ENCODE results near the gene NFE2L1. TPM values are rescaled to one million over a fixed set of nuclear protein-coding genes. Genes with fewer than 3 reads are reported as not detected.

NFE2L1 gene
- total RNA-seq, 1 donor from 2014 or later = 190 TPM

DNA sequence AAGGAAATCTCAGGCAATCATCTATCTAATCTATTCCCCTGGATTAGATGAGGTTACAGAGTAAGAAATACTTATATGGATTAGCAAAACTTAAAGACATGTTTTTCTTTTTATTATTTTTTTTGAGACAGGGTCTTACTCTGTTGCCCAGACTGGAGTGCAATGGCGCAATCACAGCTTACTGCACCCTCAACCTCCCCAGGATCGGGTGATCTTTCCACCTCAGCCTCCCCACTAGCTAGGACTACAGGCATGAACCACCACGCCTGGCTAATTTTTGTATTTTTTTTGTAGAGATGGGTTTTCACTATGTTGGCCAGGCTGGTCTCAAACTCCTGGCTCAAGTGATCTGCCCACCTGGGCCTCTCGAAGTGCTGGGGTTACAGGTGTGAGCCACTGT, 3.3 kb upstream of the NFE2L1 start:
- TF ChIP-seq, protein P1, sequence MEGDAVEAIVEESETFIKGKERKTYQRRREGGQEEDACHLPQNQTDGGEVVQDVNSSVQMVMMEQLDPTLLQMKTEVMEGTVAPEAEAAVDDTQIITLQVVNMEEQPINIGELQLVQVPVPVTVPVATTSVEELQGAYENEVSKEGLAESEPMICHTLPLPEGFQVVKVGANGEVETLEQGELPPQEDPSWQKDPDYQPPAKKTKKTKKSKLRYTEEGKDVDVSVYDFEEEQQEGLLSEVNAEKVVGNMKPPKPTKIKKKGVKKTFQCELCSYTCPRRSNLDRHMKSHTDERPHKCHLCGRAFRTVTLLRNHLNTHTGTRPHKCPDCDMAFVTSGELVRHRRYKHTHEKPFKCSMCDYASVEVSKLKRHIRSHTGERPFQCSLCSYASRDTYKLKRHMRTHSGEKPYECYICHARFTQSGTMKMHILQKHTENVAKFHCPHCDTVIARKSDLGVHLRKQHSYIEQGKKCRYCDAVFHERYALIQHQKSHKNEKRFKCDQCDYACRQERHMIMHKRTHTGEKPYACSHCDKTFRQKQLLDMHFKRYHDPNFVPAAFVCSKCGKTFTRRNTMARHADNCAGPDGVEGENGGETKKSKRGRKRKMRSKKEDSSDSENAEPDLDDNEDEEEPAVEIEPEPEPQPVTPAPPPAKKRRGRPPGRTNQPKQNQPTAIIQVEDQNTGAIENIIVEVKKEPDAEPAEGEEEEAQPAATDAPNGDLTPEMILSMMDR (IDR thresholded peaks at IDR 0.05; ENCODE audit: partially characterized antibody, unreplicated experiment) = no peak
- Mint-ChIP-seq H3K9me3 (ENCODE audit: unreplicated experiment) (peaks cover 25% of the 10 kb centered on the region), H3K36me3 (ENCODE audit: unreplicated experiment) (peaks cover 4% of the 10 kb centered on the region), H3K4me3 (ENCODE audit: unreplicated experiment) (peak overlapping the region; percentile 99), H3K4me1 (ENCODE audit: low read depth, unreplicated experiment) (peaks cover 32% of the 10 kb centered on the region), H3K27ac (ENCODE audit: unreplicated experiment) (peak overlapping the region; percentile 89), H3K27me3 (ENCODE audit: unreplicated experiment) (peaks cover 17% of the 10 kb centered on the region)
- DNase-seq = no peak

DNA sequence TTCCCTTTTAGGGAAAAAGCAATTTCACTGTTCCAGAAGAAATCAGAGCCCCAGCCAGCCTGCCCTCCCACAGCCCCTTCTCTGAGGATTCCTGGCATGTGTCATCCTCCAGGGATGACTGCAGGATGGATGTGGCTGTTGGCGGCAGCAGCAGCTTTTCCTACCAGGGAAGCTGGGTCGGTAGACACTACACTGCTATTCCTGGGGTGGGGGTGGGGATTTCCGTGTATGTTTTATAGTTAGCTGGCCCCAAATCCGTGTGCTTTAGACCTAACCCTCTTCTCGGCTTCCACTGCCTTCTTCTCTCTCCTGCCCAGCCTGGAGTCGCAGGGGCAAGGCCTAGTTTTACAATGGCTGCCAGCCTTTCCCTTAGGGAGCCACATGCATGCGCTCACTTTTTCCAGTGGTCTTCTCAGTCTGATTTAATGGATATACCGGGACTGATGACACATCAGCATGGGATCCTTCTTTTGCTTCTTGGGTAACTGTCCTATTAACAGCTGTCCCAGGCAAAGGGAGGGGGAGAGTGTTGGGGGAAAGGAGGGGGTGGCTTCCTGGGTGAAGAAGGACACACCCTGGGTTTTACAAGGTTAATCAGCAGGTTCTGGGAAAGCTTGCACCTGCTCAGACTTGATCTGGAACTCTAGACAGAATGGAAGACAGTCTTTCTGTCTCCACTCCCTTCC, 2.7 kb upstream of the NFE2L1 start:
- Mint-ChIP-seq H3K4me3 (ENCODE audit: unreplicated experiment) (peak overlapping the region; percentile 99), H3K36me3 (ENCODE audit: unreplicated experiment) (peaks cover 6% of the 10 kb centered on the region), H3K27ac (ENCODE audit: unreplicated experiment) (peak overlapping the region; percentile 100), H3K9me3 (ENCODE audit: unreplicated experiment) (peaks cover 27% of the 10 kb centered on the region), H3K4me1 (ENCODE audit: low read depth, unreplicated experiment) (peaks cover 37% of the 10 kb centered on the region), H3K27me3 (ENCODE audit: unreplicated experiment) (peaks cover 17% of the 10 kb centered on the region)
- TF ChIP-seq, protein P1 (IDR thresholded peaks at IDR 0.05; ENCODE audit: partially characterized antibody, unreplicated experiment) = no peak
- DNase-seq = no peak

DNA sequence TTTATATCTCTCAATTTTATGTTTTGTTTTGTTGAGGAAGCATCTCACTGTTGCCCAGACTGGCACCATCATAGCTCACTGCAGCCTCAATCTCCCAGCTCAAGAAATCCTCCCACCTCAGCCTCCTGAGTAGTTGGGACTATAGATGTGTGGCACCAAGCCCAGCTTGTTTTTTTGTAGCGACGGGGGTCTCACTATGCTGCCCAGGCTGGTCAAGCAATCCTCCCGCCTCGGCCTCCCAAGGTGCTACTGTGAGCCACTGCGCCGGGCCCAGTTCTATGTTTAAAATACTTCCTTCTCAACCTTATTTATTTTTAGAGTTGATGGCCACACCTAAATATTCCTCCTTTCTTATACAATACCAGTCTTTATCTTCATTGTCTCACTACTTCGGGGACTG, 1.9 kb upstream of the NFE2L1 start:
- peak overlapping the region; percentile 99 for H3K4me3 Mint-ChIP-seq (ENCODE audit: unreplicated experiment)
- peaks cover 41% of the 10 kb centered on the region for H3K4me1 Mint-ChIP-seq (ENCODE audit: low read depth, unreplicated experiment)
- peaks cover 20% of the 10 kb centered on the region for H3K27me3 Mint-ChIP-seq (ENCODE audit: unreplicated experiment)
- peaks cover 9% of the 10 kb centered on the region for H3K36me3 Mint-ChIP-seq (ENCODE audit: unreplicated experiment)
- H3K27ac Mint-ChIP-seq (ENCODE audit: unreplicated experiment) = peak overlapping the region; percentile 100
- peaks cover 29% of the 10 kb centered on the region for H3K9me3 Mint-ChIP-seq (ENCODE audit: unreplicated experiment)
- no peak for DNase-seq
- TF ChIP-seq, protein P1 (IDR thresholded peaks at IDR 0.05; ENCODE audit: partially characterized antibody, unreplicated experiment) = no peak

DNA sequence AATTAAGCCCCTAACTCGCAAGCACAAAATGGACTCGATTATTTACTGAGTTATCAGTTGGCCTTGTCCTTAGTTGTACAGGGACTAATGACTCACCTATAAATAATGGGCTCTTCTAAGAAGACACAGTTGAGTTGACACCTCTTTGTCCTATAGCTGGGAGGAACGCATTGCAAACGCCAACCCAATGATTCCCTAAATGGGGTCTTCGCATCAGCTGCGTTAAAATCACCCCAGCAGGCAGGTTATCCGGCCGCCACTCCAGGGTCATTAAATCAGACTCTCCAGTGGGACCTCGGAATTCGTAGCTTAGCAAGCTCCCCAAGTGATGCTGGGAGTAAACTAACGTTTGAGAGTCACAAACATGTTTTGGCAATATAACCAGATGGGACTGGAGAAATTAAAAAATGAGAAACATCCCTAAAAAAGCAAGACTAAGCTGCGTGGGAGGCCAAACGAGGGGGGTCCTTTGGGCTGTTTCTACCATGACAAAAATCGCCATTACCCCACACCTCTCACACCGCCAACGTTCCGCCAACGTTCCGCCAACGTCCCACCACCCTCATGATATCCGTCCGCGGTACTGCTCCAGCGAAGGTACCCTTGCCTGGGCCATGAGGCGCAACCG, 932 bp upstream of the NFE2L1 start:
- H3K27ac Mint-ChIP-seq (ENCODE audit: unreplicated experiment) = peak overlapping the region; percentile 100
- TF ChIP-seq, protein P1 (IDR thresholded peaks at IDR 0.05; ENCODE audit: partially characterized antibody, unreplicated experiment) = no peak
- DNase-seq = no peak
- H3K4me3 Mint-ChIP-seq (ENCODE audit: unreplicated experiment) = peak overlapping the region; percentile 99
- H3K9me3 Mint-ChIP-seq (ENCODE audit: unreplicated experiment) = peaks cover 29% of the 10 kb centered on the region
- H3K27me3 Mint-ChIP-seq (ENCODE audit: unreplicated experiment) = peaks cover 20% of the 10 kb centered on the region
- peaks cover 9% of the 10 kb centered on the region for H3K36me3 Mint-ChIP-seq (ENCODE audit: unreplicated experiment)
- peaks cover 49% of the 10 kb centered on the region for H3K4me1 Mint-ChIP-seq (ENCODE audit: low read depth, unreplicated experiment)

All from glutamatergic neuron (in vitro differentiated cells).